HuH-7.5 (cell line): Measurements from ENCODE around the gene RNF26.
A peak's percentile ranks its signal among the peaks of the same experiment; 100 is the strongest.

ENCODE experiments used
- DNase-seq: peaks from one replicate; pipeline ENCODE4 v3.0.0; 2011; ENCODE audit warnings: low spot score

Gene RNF26

GRCh38 chr11:119336744-119337469, 2.6 kb downstream of the RNF26 start:
- no peak for DNase-seq

GRCh38 chr11:119337581-119338317, 3.4 kb downstream of the RNF26 start:
- DNase-seq = no peak

GRCh38 chr11:119338318-119338890, 4.1 kb downstream of the RNF26 start:
- DNase-seq = peak; percentile 92

- no peak for DNase-seq
Observed at GRCh38 chr11:119338965-119339588, 4.8 kb downstream of the RNF26 start.

GRCh38 chr11:119339589-119340334, 5.4 kb downstream of the RNF26 start:
- DNase-seq = peak; percentile 79

- no peak for DNase-seq
Observed at GRCh38 chr11:119340335-119341221, 6.3 kb downstream of the RNF26 start, which contains the start of gene C1QTNF5. Gene C1QTNF5 (minus strand): TSS chr11:119340883. CDS start chr11:119340397, 486 bp downstream.

- DNase-seq = no peak
Observed at GRCh38 chr11:119341222-119342022, 7.1 kb downstream of the RNF26 start.

GRCh38 chr11:119342023-119342300, 7.6 kb downstream of the RNF26 start:
- no peak for DNase-seq

- DNase-seq = no peak
Observed at GRCh38 chr11:119342362-119343130, 8.2 kb downstream of the RNF26 start.

- no peak for DNase-seq
Observed at GRCh38 chr11:119343726-119344125, 9.4 kb downstream of the RNF26 start.

GRCh38 chr11:119344291-119345010, 10.1 kb downstream of the RNF26 start:
- no peak for DNase-seq

- DNase-seq = no peak
Observed at GRCh38 chr11:119345685-119346084, 11.4 kb downstream of the RNF26 start.

- DNase-seq = no peak
Observed at GRCh38 chr11:119346605-119347004, 12.3 kb downstream of the RNF26 start, which contains the start of gene MFRP. Gene MFRP (minus strand): TSS chr11:119346705. CDS start chr11:119346513, 192 bp downstream.

GRCh38 chr11:119347242-119347641, 12.9 kb downstream of the RNF26 start:
- no peak for DNase-seq

GRCh38 chr11:119347940-119348605, 13.7 kb downstream of the RNF26 start:
- DNase-seq = no peak

GRCh38 chr11:119350302-119350701, 16.0 kb downstream of the RNF26 start:
- DNase-seq = no peak

GRCh38 chr11:119351232-119351631, 16.9 kb downstream of the RNF26 start:
- DNase-seq = no peak

- DNase-seq = peak; percentile 88
Observed at GRCh38 chr11:119352857-119353260, 18.5 kb downstream of the RNF26 start.
